Osteoblast (primary cell): ENCODE results near the gene TMEM256. TPM values are rescaled to one million over a fixed set of nuclear protein-coding genes. Genes with fewer than 3 reads are reported as not detected.

Experiments
- DNase-seq: peaks from one replicate; pipeline ENCODE4 v3.0.0; 2011; ENCODE audit warnings: low spot score, mixed read lengths; ENCODE audit not compliant: insufficient read length; ENCODE audit errors: missing footprints
- H2AFZ ChIP-seq: 2 replicates; pipeline ENCODE4 v1.6.0; 2011; ENCODE audit warnings: mild to moderate bottlenecking, low read length
- H3K27ac ChIP-seq: 2 replicates; pipeline ENCODE4 v1.5.1; 2011; ENCODE audit warnings: mild to moderate bottlenecking, low read depth, low read length, moderate library complexity
- H3K27me3 ChIP-seq: 2 replicates; pipeline ENCODE4 v1.6.0; 2012; ENCODE audit warnings: mild to moderate bottlenecking, control low read depth, inconsistent platforms, low read length, moderate library complexity; ENCODE audit not compliant: insufficient read depth
- H3K36me3 ChIP-seq: 2 replicates; pipeline ENCODE4 v1.5.1; 2011; ENCODE audit warnings: mild to moderate bottlenecking, low read length, control low read depth, moderate library complexity; ENCODE audit not compliant: insufficient read depth
- H3K4me1 ChIP-seq: 2 replicates; pipeline ENCODE4 v1.5.1; 2011; ENCODE audit warnings: mild to moderate bottlenecking, low read length, control low read depth, moderate library complexity; ENCODE audit not compliant: insufficient read depth
- H3K4me2 ChIP-seq: 2 replicates; pipeline ENCODE4 v1.6.0; 2011; ENCODE audit warnings: mild to moderate bottlenecking, low read length; ENCODE audit not compliant: insufficient read depth
- H3K4me3 ChIP-seq: fragments of 200-600 bp; sonication (generic); 3 replicates; pipeline ENCODE4 v1.5.1; 2012; ENCODE audit warnings: mild to moderate bottlenecking, low read length, inconsistent platforms; ENCODE audit not compliant: insufficient read depth
- H3K79me2 ChIP-seq: 2 replicates; pipeline ENCODE4 v1.6.0; 2012; ENCODE audit warnings: mild to moderate bottlenecking, low read length, control low read depth, inconsistent platforms; ENCODE audit not compliant: insufficient read depth
- H3K9me3 ChIP-seq: 2 replicates; pipeline ENCODE4 v1.5.1; 2011; ENCODE audit warnings: low read depth, low read length, control low read depth
- H4K20me1 ChIP-seq: 2 replicates; pipeline ENCODE4 v1.6.0; 2012; ENCODE audit warnings: mild to moderate bottlenecking, low read length, control low read depth; ENCODE audit not compliant: insufficient read depth
- CTCF ChIP-seq: IDR thresholded peaks from 2 replicates; pipeline ENCODE4 v1.5.1; 2011; ENCODE audit warnings: mild to moderate bottlenecking, low read depth, low read length, moderate library complexity; ENCODE audit errors: extremely low read depth
- total RNA-seq: library from RNA; depleted of rRNA; stranded (reverse); fragments of >200 nt; gene quantifications from 2 replicates; pipeline ENCODE4 v1.2.3, GENCODE V29; 2012

TMEM256 gene
- total RNA-seq, 1 donor, result 59.4 TPM

- no peak overlapping the region for H3K4me3 ChIP-seq
- peaks cover 11% of the 10 kb centered on the region for H3K36me3 ChIP-seq
- TF ChIP-seq CTCF, result no peak
- H2AFZ ChIP-seq, result no peak overlapping the region
- no peaks in the 10 kb centered on the region for H3K79me2 ChIP-seq
- DNase-seq, result no peak
- H3K4me2 ChIP-seq, result no peak overlapping the region
- H3K27me3 ChIP-seq, result no peaks in the 10 kb centered on the region
- H3K9me3 ChIP-seq, result no peaks in the 10 kb centered on the region
- no peak overlapping the region for H3K27ac ChIP-seq
- H4K20me1 ChIP-seq, result no peaks in the 10 kb centered on the region
- no peaks in the 10 kb centered on the region for H3K4me1 ChIP-seq
Measured at GRCh38 chr17:7416323-7416722, 12.4 kb upstream of the TMEM256 start.

- Histone ChIP-seq H2AFZ (no peak overlapping the region), H3K4me2 (no peak overlapping the region), H3K4me3 (no peak overlapping the region), H3K27me3 (no peaks in the 10 kb centered on the region), H4K20me1 (no peaks in the 10 kb centered on the region), H3K79me2 (no peaks in the 10 kb centered on the region), H3K9me3 (no peaks in the 10 kb centered on the region), H3K36me3 (peaks cover 11% of the 10 kb centered on the region), H3K4me1 (no peaks in the 10 kb centered on the region), H3K27ac (no peak overlapping the region)
- TF ChIP-seq CTCF, result no peak
- no peak for DNase-seq
Measured at GRCh38 chr17:7415784-7416183, 11.9 kb upstream of the TMEM256 start.

GRCh38 chr17:7414837-7415236 lies 10.9 kb upstream of the TMEM256 start:
- Histone ChIP-seq H3K27me3 (no peaks in the 10 kb centered on the region), H4K20me1 (no peaks in the 10 kb centered on the region), H3K27ac (no peak overlapping the region), H3K9me3 (no peaks in the 10 kb centered on the region), H3K4me3 (no peak overlapping the region), H3K79me2 (no peaks in the 10 kb centered on the region), H3K36me3 (peaks cover 20% of the 10 kb centered on the region), H3K4me1 (no peaks in the 10 kb centered on the region), H2AFZ (no peak overlapping the region), H3K4me2 (no peak overlapping the region)
- TF ChIP-seq CTCF, result no peak
- DNase-seq, result no peak

GRCh38 chr17:7413346-7413985 lies 9.6 kb upstream of the TMEM256 start:
- TF ChIP-seq CTCF, result no peak
- no peak overlapping the region for H3K4me2 ChIP-seq
- no peak overlapping the region for H3K4me3 ChIP-seq
- no peaks in the 10 kb centered on the region for H3K79me2 ChIP-seq
- H3K36me3 ChIP-seq, result peaks cover 33% of the 10 kb centered on the region
- H3K27me3 ChIP-seq, result no peaks in the 10 kb centered on the region
- no peak overlapping the region for H2AFZ ChIP-seq
- peak; percentile 99 for DNase-seq
- no peak overlapping the region for H3K27ac ChIP-seq
- H3K9me3 ChIP-seq, result no peaks in the 10 kb centered on the region
- no peaks in the 10 kb centered on the region for H3K4me1 ChIP-seq
- H4K20me1 ChIP-seq, result no peaks in the 10 kb centered on the region
